CD4-positive, alpha-beta T cell treated with Interleukin-4 for 4 hours (primary cell): ENCODE results near the gene NLGN4X.

Source experiments
- DNase-seq: peaks from one replicate; pipeline ENCODE4 v3.0.0-alpha.2; 2020

NLGN4X gene

DNA sequence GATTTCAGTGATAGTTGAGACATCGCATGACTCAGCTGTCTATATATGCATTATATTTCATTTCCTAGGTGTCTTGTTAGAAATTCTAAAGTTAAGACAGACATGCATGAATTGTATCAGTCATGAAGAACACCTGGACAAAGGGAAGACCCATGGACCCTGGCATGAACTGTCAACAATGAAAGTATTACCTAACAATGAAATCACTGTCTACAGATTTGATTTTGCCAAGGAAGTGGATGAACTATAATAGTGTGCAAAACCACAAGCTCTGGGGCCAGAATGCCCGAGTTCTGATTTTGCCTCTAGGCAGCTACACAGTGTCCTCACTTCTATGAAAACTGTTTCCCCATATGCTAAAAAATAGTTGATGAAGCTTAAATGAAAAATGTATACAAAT lies 386.1 kb downstream of the NLGN4X start:
- DNase-seq, result no peak
